Measurements from ENCODE around the gene ALDH1A3.

ALDH1A3 gene

DNA sequence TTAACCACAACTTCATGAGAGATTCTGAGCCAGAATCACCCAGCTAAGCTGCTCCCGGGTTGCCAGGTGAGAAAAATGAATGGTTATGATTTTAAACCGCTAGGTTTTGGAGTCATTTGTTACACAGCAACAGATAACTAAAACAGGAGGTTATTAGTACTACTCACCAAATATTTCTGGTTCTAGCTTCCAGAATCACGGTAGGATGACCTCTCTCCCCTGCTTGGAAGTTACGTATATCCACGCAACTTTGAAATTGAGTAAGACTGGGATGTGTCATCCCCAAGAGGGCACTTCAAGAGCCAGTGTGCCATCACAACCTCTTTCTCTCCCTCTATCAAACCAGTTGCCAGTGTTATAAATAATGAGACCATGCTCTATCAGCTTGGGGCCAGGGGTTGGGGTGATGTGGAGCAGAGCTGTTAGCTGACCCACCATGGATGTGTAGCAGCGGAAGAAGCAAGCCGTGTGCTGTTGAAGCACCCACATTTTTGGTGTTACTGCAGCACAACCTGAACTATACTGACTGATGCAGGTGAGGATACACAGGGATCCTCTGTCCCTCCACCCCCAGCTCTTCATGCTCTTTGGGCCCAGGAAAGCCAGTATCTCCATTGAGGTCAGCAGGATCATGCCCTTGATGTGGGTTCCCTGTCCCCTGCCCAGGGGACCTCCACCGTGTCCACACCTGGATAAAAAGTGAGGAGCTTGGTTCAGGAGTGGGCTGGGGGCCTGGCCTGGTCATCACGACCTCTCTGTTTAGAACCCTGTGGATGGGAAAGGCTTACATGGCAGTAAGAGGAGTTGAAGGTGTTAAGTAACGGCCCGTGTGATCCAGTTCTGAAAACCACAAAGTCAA is 19.4 kb upstream of the ALDH1A3 start:
- Histone ChIP-seq H3K9ac (ENCODE audit: low read length in 2 of 2) (no peak overlapping the region), H3K36me3 (ENCODE audit: control insufficient read depth in 2 of 2, insufficient read depth in 2 of 2, low read length in 2 of 2) (no peaks in the 10 kb centered on the region), H3K27ac (ENCODE audit: low read length) (no peak overlapping the region), H3K27me3 (ENCODE audit: control insufficient read depth in 1 of 2, insufficient read depth in 2 of 2, low read length in 2 of 2) (peaks cover 0 to 10% of the 10 kb centered on the region in 2 donors), H3K4me3 (ENCODE audit: low read length in 2 of 2) (no peak overlapping the region), H3K9me3 (ENCODE audit: control insufficient read depth in 2 of 2, low read length in 2 of 2) (peaks cover 0 to 10% of the 10 kb centered on the region in 2 donors), H3K4me1 (ENCODE audit: control insufficient read depth, insufficient read depth, low read length) (no peaks in the 10 kb centered on the region)

DNA sequence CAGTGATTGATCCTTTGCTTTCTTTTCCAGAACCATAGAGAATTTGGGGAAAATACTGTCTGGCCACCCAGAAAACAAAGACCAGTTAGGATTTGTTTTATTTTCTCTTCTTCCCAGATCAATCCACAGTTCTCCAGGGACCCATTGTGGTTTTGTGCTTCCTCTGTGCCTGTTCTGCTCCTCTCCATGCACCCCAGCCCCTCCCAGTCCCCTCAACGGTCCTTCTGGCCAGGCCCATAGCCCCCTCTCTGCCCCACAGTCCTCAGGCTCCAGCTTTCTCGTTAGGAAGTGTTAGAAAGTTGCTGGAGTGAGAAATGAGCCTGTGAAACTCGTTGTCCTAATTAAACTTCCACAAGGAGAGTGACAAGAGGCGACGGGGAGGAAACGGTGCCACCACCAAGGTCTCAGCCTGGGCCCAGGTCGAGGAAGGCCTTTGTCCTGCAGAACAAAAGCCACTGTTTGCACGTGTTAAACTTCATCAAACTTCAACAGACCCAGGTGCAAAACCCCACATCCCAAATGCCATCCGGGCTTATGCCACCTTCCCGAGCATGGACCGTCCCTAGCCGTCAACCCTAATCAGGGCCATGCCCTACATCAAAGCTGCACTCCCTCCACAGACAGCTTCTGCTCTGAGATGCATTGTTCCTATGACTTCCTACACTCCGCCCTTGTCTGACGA is 18.7 kb upstream of the ALDH1A3 start:
- H3K9me3 ChIP-seq (ENCODE audit: control insufficient read depth in 2 of 2, low read length in 2 of 2), result peaks cover 0 to 10% of the 10 kb centered on the region in 2 donors
- no peak overlapping the region for H3K9ac ChIP-seq (ENCODE audit: low read length in 2 of 2)
- H3K27ac ChIP-seq (ENCODE audit: low read length), result no peak overlapping the region
- no peak overlapping the region for H3K4me3 ChIP-seq (ENCODE audit: low read length in 2 of 2)
- no peaks in the 10 kb centered on the region for H3K36me3 ChIP-seq (ENCODE audit: control insufficient read depth in 2 of 2, insufficient read depth in 2 of 2, low read length in 2 of 2)
- no peaks in the 10 kb centered on the region for H3K4me1 ChIP-seq (ENCODE audit: control insufficient read depth, insufficient read depth, low read length)
- peaks cover 0 to 10% of the 10 kb centered on the region in 2 donors for H3K27me3 ChIP-seq (ENCODE audit: control insufficient read depth in 1 of 2, insufficient read depth in 2 of 2, low read length in 2 of 2)

DNA sequence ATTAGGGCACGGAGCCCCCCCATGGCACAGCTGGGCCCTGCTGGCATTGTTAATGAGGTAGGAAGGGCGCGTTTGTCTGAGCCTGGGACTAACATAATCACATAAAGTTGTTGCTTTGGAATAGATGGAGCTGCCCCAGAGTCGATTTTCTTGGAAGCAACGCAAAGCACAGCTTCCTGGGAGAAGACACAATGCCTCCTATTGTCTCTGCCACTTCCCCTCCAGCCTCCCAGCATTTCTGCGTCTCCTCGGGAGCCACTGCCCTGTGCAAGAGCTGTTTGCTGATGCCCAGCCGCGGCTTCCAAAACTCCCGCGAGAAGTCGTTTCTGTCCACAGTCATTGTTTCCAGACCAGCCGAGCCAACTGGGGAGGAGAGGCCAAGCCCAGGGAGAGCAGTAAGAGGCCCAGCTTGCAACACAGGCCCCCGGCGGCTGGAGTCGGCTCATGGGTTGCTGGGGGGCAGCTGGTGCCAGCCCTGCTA is 18.1 kb upstream of the ALDH1A3 start:
- H3K27ac ChIP-seq (ENCODE audit: low read length), result no peak overlapping the region
- H3K4me3 ChIP-seq (ENCODE audit: low read length in 2 of 2), result no peak overlapping the region
- peaks cover 0 to 12% of the 10 kb centered on the region in 2 donors for H3K27me3 ChIP-seq (ENCODE audit: control insufficient read depth in 1 of 2, insufficient read depth in 2 of 2, low read length in 2 of 2)
- H3K36me3 ChIP-seq (ENCODE audit: control insufficient read depth in 2 of 2, insufficient read depth in 2 of 2, low read length in 2 of 2), result no peaks in the 10 kb centered on the region
- H3K9ac ChIP-seq (ENCODE audit: low read length in 2 of 2), result no peak overlapping the region
- no peaks in the 10 kb centered on the region for H3K4me1 ChIP-seq (ENCODE audit: control insufficient read depth, insufficient read depth, low read length)
- peaks cover 0 to 10% of the 10 kb centered on the region in 2 donors for H3K9me3 ChIP-seq (ENCODE audit: control insufficient read depth in 2 of 2, low read length in 2 of 2)

DNA sequence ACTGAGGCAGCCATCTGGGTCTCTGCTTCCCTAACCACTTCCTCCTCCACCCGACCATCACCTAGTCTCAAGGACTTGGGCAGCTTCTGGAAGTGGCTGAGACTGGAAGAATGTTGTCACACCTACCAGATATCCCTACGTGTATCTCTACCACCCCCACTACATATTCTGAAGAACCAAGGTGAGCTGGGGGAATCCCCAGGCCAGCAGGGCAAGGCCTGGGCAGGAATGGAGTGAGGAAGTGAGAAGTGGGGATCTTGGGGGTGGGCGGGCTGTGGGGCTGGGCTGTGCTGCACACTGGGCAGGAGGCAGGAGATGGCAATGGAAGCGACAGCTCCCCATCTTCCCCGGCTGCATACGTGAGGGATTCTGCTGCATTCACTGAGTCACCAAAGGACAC is 17.5 kb upstream of the ALDH1A3 start:
- Histone ChIP-seq H3K36me3 (ENCODE audit: control insufficient read depth in 2 of 2, insufficient read depth in 2 of 2, low read length in 2 of 2) (no peaks in the 10 kb centered on the region), H3K9ac (ENCODE audit: low read length in 2 of 2) (no peak overlapping the region), H3K9me3 (ENCODE audit: control insufficient read depth in 2 of 2, low read length in 2 of 2) (peaks cover 0 to 10% of the 10 kb centered on the region in 2 donors), H3K4me3 (ENCODE audit: low read length in 2 of 2) (no peak overlapping the region), H3K27me3 (ENCODE audit: control insufficient read depth in 1 of 2, insufficient read depth in 2 of 2, low read length in 2 of 2) (peaks cover 0 to 12% of the 10 kb centered on the region in 2 donors), H3K27ac (ENCODE audit: low read length) (no peak overlapping the region), H3K4me1 (ENCODE audit: control insufficient read depth, insufficient read depth, low read length) (no peaks in the 10 kb centered on the region)

DNA sequence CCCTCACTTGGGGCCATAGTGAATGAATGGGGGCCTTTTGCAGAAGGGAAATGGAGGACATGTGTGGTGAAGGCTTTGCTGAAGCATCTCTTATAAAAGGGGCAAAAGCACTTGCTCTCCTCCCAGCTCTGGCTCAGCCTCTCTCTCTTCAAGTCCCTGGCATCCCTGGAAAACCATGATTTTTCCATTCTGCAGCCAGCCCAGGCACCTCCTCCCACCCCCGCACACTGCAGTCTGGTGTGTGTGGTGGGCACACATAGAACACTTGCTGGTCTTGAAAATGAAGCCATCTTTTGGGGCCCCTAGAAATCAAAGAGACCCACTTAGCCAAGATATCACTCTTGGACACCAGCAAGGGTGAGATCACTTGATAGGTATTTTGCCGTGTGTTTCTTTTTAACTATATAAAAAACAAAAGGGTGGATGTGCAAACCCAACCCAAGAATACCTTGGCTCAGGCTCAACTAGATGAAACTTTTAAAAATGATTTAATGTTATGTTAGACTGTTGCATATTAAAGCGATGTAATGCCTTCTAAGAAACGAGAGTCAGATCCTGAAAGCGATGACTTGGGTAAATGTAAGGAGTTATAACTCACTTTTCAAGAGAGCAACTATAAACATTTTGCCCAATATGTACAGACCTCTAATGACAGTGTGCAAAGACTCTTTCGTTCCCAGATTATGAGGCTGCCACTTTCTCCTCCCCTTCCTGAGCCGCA is 16.4 kb upstream of the ALDH1A3 start:
- no peak overlapping the region for H3K9ac ChIP-seq (ENCODE audit: low read length in 2 of 2)

DNA sequence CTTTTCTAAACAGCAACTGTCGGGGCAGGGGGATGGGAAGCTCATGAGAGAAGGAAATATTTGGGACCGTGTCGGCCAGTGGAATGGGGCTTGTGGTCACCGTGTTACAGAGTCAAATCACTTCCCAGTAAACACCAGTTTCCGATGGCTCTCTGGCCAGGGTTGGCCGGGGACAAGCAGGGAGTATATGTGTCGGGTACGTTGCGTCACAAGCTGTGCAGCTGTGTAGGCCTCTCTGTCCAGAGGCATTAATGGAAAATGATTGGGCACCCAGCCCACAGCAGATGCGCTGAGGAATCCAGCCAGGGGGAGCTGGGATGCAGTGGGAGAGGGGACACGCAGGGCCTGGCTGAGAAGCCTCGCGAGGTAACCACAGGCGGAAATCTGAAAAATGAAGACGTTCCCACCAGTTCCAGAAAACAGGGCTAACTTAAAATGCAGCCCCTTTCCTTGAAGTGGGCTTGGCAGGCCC is 15.8 kb upstream of the ALDH1A3 start:
- Histone ChIP-seq H3K27ac (ENCODE audit: low read length) (no peak overlapping the region), H3K4me1 (ENCODE audit: control insufficient read depth, insufficient read depth, low read length) (no peaks in the 10 kb centered on the region), H3K9ac (ENCODE audit: low read length in 2 of 2) (no peak overlapping the region), H3K36me3 (ENCODE audit: control insufficient read depth in 2 of 2, insufficient read depth in 2 of 2, low read length in 2 of 2) (no peaks in the 10 kb centered on the region), H3K27me3 (ENCODE audit: control insufficient read depth in 1 of 2, insufficient read depth in 2 of 2, low read length in 2 of 2) (peaks cover 0 to 10% of the 10 kb centered on the region in 2 donors), H3K9me3 (ENCODE audit: control insufficient read depth in 2 of 2, low read length in 2 of 2) (peaks cover 0 to 10% of the 10 kb centered on the region in 2 donors), H3K4me3 (ENCODE audit: low read length in 2 of 2) (no peak overlapping the region)

More for the DNA sequence above, 16.4 kb upstream of the ALDH1A3 start:
- Histone ChIP-seq H3K27me3 (ENCODE audit: control insufficient read depth in 1 of 2, insufficient read depth in 2 of 2, low read length in 2 of 2) (peaks cover 0 to 12% of the 10 kb centered on the region in 2 donors), H3K9me3 (ENCODE audit: control insufficient read depth in 2 of 2, low read length in 2 of 2) (peaks cover 0 to 10% of the 10 kb centered on the region in 2 donors), H3K4me1 (ENCODE audit: control insufficient read depth, insufficient read depth, low read length) (no peaks in the 10 kb centered on the region), H3K27ac (ENCODE audit: low read length) (no peak overlapping the region), H3K36me3 (ENCODE audit: control insufficient read depth in 2 of 2, insufficient read depth in 2 of 2, low read length in 2 of 2) (no peaks in the 10 kb centered on the region), H3K4me3 (ENCODE audit: low read length in 2 of 2) (no peak overlapping the region)

DNA sequence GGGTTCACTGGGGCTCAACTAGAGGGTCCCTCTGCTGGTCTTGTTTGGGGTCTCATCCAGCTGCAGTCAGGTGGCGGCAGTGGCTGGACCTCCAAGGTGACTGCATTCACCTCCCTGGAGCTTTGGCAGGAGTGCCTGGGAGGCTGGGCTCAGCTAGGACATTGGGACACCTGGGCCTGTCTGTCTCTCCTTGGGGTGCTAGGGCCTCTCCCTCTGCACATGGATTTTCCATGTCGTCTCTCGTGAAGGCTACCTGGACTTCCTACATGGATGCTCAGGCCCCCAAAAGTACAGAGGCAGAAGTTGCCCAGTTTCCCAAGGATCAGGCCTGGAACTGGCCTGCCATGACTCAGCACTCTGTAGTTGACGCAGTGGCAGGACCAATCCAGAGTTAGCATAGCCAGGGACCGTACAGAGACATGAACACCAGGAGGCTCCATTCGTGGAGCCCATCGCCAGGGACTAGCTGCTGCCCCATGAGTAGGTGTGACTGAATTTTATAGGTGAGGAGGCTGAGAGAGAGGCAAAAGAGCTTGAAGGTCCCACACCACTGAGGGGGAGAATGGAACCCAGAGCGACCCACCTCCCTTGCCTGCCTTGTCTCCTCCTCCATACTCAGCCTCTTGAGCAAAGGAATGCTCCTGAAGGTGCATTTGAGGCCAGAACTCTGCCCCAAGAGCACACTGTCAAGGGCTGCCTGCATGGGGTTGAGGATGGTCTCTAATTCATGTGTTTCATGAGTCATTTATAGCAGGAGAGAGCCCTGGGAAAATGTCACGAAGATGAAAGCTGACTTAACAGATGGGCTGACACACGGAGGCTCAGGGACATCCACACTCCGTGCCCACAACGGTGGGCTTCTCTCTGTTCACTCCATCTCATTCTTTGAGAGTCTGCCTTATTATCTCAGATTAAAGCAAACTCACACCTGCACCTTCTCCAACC is 13.0 kb upstream of the ALDH1A3 start:
- no peaks in the 10 kb centered on the region for H3K4me1 ChIP-seq (ENCODE audit: control insufficient read depth, insufficient read depth, low read length)
- peaks cover 0 to 4% of the 10 kb centered on the region in 2 donors for H3K27me3 ChIP-seq (ENCODE audit: control insufficient read depth in 1 of 2, insufficient read depth in 2 of 2, low read length in 2 of 2)
- H3K4me3 ChIP-seq (ENCODE audit: low read length in 2 of 2), result no peak overlapping the region
- H3K27ac ChIP-seq (ENCODE audit: low read length), result no peak overlapping the region
- no peaks in the 10 kb centered on the region for H3K36me3 ChIP-seq (ENCODE audit: control insufficient read depth in 2 of 2, insufficient read depth in 2 of 2, low read length in 2 of 2)
- H3K9ac ChIP-seq (ENCODE audit: low read length in 2 of 2), result no peak overlapping the region
- H3K9me3 ChIP-seq (ENCODE audit: control insufficient read depth in 2 of 2, low read length in 2 of 2), result no peaks in the 10 kb centered on the region

DNA sequence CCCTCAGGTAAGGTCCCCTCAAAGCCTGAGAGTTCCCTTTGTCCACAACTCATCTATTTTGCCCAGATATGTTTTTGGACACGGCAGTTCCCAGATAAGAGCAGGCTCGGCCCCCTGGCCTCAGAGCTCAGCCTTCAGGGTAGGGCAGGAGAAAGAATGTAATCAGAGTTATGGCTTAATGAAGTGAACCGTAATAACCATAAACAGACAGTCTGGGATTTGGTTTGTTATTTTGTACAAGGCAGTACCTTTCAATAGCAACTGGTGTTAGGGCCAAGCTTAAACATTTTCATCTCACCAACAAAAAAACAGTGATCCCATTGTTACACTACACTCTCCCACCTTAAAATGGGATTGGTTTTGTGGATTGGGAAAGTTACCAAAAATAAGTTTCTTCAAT is 12.2 kb upstream of the ALDH1A3 start:
- H3K27ac ChIP-seq (ENCODE audit: low read length), result no peak overlapping the region

DNA sequence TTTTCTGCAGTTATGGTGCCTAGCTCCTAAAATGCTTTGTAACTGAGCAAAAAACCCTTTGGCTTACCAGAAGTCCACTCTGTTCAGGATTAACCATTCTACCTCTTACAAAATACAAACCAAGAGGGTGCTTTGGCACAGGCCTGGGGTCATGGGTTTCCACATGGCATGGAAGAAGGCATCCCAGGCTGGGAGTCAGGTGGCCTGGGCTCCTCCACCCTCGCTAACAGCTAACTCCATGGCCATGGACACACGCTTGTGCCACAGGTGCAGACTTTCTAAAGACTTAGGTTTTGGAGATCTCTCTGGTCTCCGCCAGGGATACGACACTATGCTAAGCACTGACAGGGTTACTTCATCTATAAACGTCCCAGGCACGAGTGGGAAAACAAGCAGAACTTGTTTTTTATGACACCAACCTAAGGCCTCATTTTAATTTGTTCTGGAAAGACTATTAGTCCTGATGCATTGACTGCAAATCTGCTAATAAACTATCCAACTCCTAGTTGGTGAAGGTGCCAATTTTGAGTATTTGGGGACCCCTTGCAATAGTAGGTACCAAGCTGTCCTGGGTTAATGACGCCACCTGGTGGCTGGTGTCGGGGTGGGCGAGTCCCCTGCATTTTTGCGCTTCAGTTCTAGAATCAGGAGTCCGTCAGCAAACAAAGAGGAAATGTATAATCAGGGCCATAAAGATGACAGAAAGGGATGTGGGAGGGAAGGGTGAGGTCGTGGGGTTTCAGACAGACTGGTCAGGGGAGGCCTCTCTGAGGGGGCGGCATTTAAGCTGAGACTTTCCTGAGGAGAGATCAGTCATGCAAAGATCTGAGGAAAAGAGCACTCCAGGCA is 10.3 kb upstream of the ALDH1A3 start:
- H3K36me3 ChIP-seq (ENCODE audit: control insufficient read depth in 2 of 2, insufficient read depth in 2 of 2, low read length in 2 of 2), result no peaks in the 10 kb centered on the region
- no peaks in the 10 kb centered on the region for H3K4me1 ChIP-seq (ENCODE audit: control insufficient read depth, insufficient read depth, low read length)
- H3K9ac ChIP-seq (ENCODE audit: low read length in 2 of 2), result no peak overlapping the region
- H3K27me3 ChIP-seq (ENCODE audit: control insufficient read depth in 1 of 2, insufficient read depth in 2 of 2, low read length in 2 of 2), result peaks cover 2 to 4% of the 10 kb centered on the region in 2 donors
- H3K9me3 ChIP-seq (ENCODE audit: control insufficient read depth in 2 of 2, low read length in 2 of 2), result no peaks in the 10 kb centered on the region
- H3K27ac ChIP-seq (ENCODE audit: low read length), result no peak overlapping the region
- no peak overlapping the region for H3K4me3 ChIP-seq (ENCODE audit: low read length in 2 of 2)

More for the DNA sequence above, 12.2 kb upstream of the ALDH1A3 start:
- Histone ChIP-seq H3K9me3 (ENCODE audit: control insufficient read depth in 2 of 2, low read length in 2 of 2) (no peaks in the 10 kb centered on the region), H3K4me3 (ENCODE audit: low read length in 2 of 2) (no peak overlapping the region), H3K9ac (ENCODE audit: low read length in 2 of 2) (no peak overlapping the region), H3K27me3 (ENCODE audit: control insufficient read depth in 1 of 2, insufficient read depth in 2 of 2, low read length in 2 of 2) (peaks cover 0 to 4% of the 10 kb centered on the region in 2 donors), H3K36me3 (ENCODE audit: control insufficient read depth in 2 of 2, insufficient read depth in 2 of 2, low read length in 2 of 2) (no peaks in the 10 kb centered on the region), H3K4me1 (ENCODE audit: control insufficient read depth, insufficient read depth, low read length) (no peaks in the 10 kb centered on the region)
